Endothelial cell of umbilical vein (primary cell): Measurements from ENCODE around the gene CTU1. TPM values are rescaled to one million over a fixed set of nuclear protein-coding genes. Genes with fewer than 3 reads are reported as not detected.

Source experiments
- BruUV-seq: library from RNA; stranded (reverse); fragments of 400-500 nt; replicated peaks from 2 replicates; lab custom pipeline; 2021; lab: Mats Ljungman, UMichigan
- CTCF ChIA-PET: fragments of 300-600, 350-600 bp; sonication (Branson Sonifier 250); formaldehyde crosslinking; loops from one replicate; lab custom pipeline; 2021; ENCODE audit warnings: antibody characterized with exemption, inconsistent platforms; lab: Charles Lee
- POLR2A ChIA-PET: fragments of 300-600, 350-600 bp; sonication (Branson Sonifier 250); formaldehyde crosslinking; loops from one replicate; lab custom pipeline; 2021; ENCODE audit warnings: antibody characterized with exemption, inconsistent platforms; lab: Charles Lee
- DNase-seq: peaks from one replicate; pipeline ENCODE4 v3.0.0-alpha.2; 2011; ENCODE audit warnings: low read depth, low spot score
- FAIRE-seq: peaks from 2 replicates; lab custom pipeline; 2011; peaks lifted over from hg19 to GRCh38; lab: Jason Lieb, UNC
- H2AFZ ChIP-seq: 2 replicates; pipeline ENCODE4 v1.6.0; 2012; ENCODE audit warnings: low read depth, low read length, control low read depth, inconsistent platforms
- H3K27ac ChIP-seq: 2 replicates; pipeline ENCODE4 v1.5.1; 2011; ENCODE audit warnings: low read depth, mild to moderate bottlenecking, control low read depth, low read length, moderate library complexity; ENCODE audit not compliant: insufficient read depth
- H3K27me3 ChIP-seq, 2 experiments: 2 replicates each; pipeline versions ENCODE4 v1.6.0 to v1.6.1; 2011; ENCODE audit warnings: low read length in 2 of 2, mixed read lengths in 1 of 2; ENCODE audit not compliant: control insufficient read depth in 2 of 2, insufficient read depth in 2 of 2
- H3K36me3 ChIP-seq, 2 experiments: 2 replicates in 1 of 2; 3 replicates in 1 of 2; pipeline ENCODE4 v1.5.1; 2011; ENCODE audit warnings: low read length in 2 of 2, mild to moderate bottlenecking in 1 of 2, moderate library complexity in 1 of 2; ENCODE audit not compliant: control insufficient read depth in 2 of 2, insufficient read depth in 2 of 2; ENCODE audit errors: extremely low read depth in 1 of 2
- H3K4me1 ChIP-seq: 3 replicates; pipeline ENCODE4 v1.5.1; 2011; ENCODE audit warnings: mild to moderate bottlenecking, low read length; ENCODE audit not compliant: control insufficient read depth, insufficient read depth; ENCODE audit errors: extremely low read depth
- H3K4me2 ChIP-seq: 2 replicates; pipeline ENCODE4 v1.6.1; 2011; ENCODE audit warnings: low read length, control low read depth, mixed read lengths; ENCODE audit not compliant: insufficient read depth
- H3K4me3 ChIP-seq, 3 experiments: fragments of 200-600 bp in 1 of 3; sonication (generic), shearing (Covaris generic) in 1 of 3; replicated peaks in 1 of 3; 2 replicates each; pipeline ENCODE4 v1.5.1; 2011 to 2016; ENCODE audit warnings: control low read depth in 3 of 3, low read length in 3 of 3, mild to moderate bottlenecking in 2 of 3, inconsistent platforms in 1 of 3, low read depth in 1 of 3, moderate library complexity in 1 of 3; ENCODE audit not compliant: insufficient read depth in 1 of 3
- H3K79me2 ChIP-seq: 2 replicates; pipeline ENCODE4 v1.6.0; 2012; ENCODE audit warnings: low read length, inconsistent platforms; ENCODE audit not compliant: control insufficient read depth, insufficient read depth
- H3K9ac ChIP-seq: replicated peaks from 2 replicates; pipeline ENCODE3; 2011; ENCODE audit warnings: low read length, control low read depth; ENCODE audit not compliant: insufficient read depth; ENCODE audit errors: extremely low read depth
- H3K9me1 ChIP-seq: replicated peaks from 3 replicates; pipeline ENCODE4 v1.6.0; 2011; ENCODE audit warnings: mild to moderate bottlenecking, low read length; ENCODE audit not compliant: control insufficient read depth, insufficient read depth; ENCODE audit errors: extremely low read depth
- H3K9me3 ChIP-seq: replicated peaks from 2 replicates; pipeline ENCODE4 v1.5.1; 2012; ENCODE audit warnings: low read length, inconsistent platforms; ENCODE audit not compliant: control insufficient read depth, insufficient read depth
- H4K20me1 ChIP-seq: replicated peaks from 2 replicates; pipeline ENCODE3; 2011; ENCODE audit warnings: mild to moderate bottlenecking, low read length; ENCODE audit not compliant: control insufficient read depth, insufficient read depth; ENCODE audit errors: extremely low read depth
- EZH2 ChIP-seq: IDR thresholded peaks from 2 replicates; pipeline ENCODE4 v1.6.1; 2012; ENCODE audit warnings: borderline replicate concordance, low read depth, mild to moderate bottlenecking, moderate library complexity, low read length, inconsistent platforms; ENCODE audit not compliant: severe bottlenecking
- FOS ChIP-seq: IDR thresholded peaks from 2 replicates; pipeline ENCODE4 v1.6.1; 2011; ENCODE audit warnings: mild to moderate bottlenecking, low read length, moderate library complexity, borderline replicate concordance; ENCODE audit not compliant: insufficient read depth
- GATA2 ChIP-seq: IDR thresholded peaks from 2 replicates; pipeline ENCODE4 v1.7.0; 2011; ENCODE audit warnings: low read depth, mild to moderate bottlenecking, moderate library complexity, mixed read lengths, low read length; ENCODE audit not compliant: insufficient read length, insufficient read depth
- JUN ChIP-seq: IDR thresholded peaks from 2 replicates; pipeline ENCODE4 v1.6.1; 2011; ENCODE audit warnings: borderline replicate concordance, low read depth; ENCODE audit not compliant: insufficient read length, insufficient read depth
- MYC ChIP-seq: IDR thresholded peaks from one replicate; pipeline ENCODE4 v1.6.1; 2011; ENCODE audit warnings: mild to moderate bottlenecking, low read depth, low read length
- POLR2A ChIP-seq: IDR thresholded peaks from 2 replicates; pipeline ENCODE4 v1.6.1; 2012; ENCODE audit warnings: low read depth, mild to moderate bottlenecking, control low read depth, low read length
- POLR2AphosphoS5 ChIP-seq: IDR thresholded peaks from 2 replicates; pipeline ENCODE4 v1.6.1; 2012; ENCODE audit warnings: low read depth, mild to moderate bottlenecking, control low read depth, low read length, moderate library complexity; ENCODE audit not compliant: insufficient read depth
- dilution Hi-C: fragments of 300-500 bp; cut with MboI; formaldehyde crosslinking; loops from one replicate; pipeline ENCODE4 v1.15.0; 2019; ENCODE audit warnings: low sequenced_read_pairs; ENCODE audit not compliant: extremely low pct_ligation_motif_present
- intact Hi-C: fragments of 100-400 bp; cut with micrococcal nuclease; formaldehyde crosslinking; loops from one replicate; pipeline ENCODE4 v1.10.0; 2022
- polyA plus RNA-seq, 4 experiments: library from polyadenylated mRNA; depleted of rRNA in 3 of 4; stranded (reverse) in 3 of 4; unstranded in 1 of 4; fragments of >200 nt; gene quantifications; 2 replicates each; pipeline versions ENCODE4 v1.2.1 to v1.2.3, GENCODE V29; 2011 to 2012; ENCODE audit warnings: missing spikeins in 1 of 4
- total RNA-seq: library from RNA; stranded (reverse); gene quantifications from 2 replicates; pipeline ENCODE4 v1.2.3, GENCODE V29; 2021
- TF ChIP-seq, protein P1 (sequence below): IDR thresholded peaks from 2 replicates; pipeline ENCODE4 v1.6.1; 2011; ENCODE audit not compliant: insufficient read depth, insufficient read length
- TF ChIP-seq, protein P2 (sequence below), 2 donors: IDR thresholded peaks; 1 replicate in 1 of 2; 2 replicates in 1 of 2; pipeline ENCODE4 v1.5.1; 2011; ENCODE audit warnings: low read length in 2 of 2, mild to moderate bottlenecking in 2 of 2, moderate library complexity in 2 of 2, control low read depth in 1 of 2, inconsistent platforms in 1 of 2, low read depth in 1 of 2; ENCODE audit not compliant: insufficient read depth in 1 of 2; ENCODE audit errors: extremely low read depth in 1 of 2

CTU1 gene
- total and polyA plus RNA-seq, 2 donors (not counting 3 experiments of a cell fraction or from before 2014, with no cell fraction given): 6.1 to 8.7 TPM

DNA sequence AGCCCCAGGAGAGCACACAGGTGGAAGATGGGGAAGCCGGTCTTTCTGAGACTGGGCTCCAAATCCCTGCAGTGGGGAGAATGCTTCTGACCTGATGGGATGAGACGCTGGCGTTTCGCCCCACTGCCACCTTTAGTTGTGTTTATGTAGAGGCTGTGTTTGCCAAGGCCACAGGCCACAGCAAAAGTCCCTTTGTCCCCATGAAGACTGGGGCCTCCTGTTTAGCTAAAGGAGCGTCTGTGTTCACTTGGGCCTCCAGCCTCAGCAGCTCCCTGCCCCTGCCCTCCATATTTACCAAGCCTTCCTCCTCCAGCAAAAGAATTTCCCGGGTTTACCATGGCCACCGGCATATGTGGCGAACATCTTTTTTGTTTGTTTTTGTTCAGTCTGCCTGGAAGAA, 15.1 kb downstream of the CTU1 start:
- no peaks in the 10 kb centered on the region for H3K36me3 ChIP-seq
- no peaks in the 10 kb centered on the region for H3K9me3 ChIP-seq
- no peak overlapping the region for H3K27ac ChIP-seq
- no peak overlapping the region for H3K4me2 ChIP-seq
- no peak overlapping the region for H3K4me3 ChIP-seq
- no TSS peak for BruUV-seq
- no peak for DNase-seq
- H3K9me1 ChIP-seq: no peaks in the 10 kb centered on the region
- peaks cover 16% of the 10 kb centered on the region for H3K4me1 ChIP-seq
- ChIA-PET POLR2A (no interaction called here), CTCF (interaction anchor here (1.3 to 4.6 kb wide), 2 partner anchors 73 to 75 kb away, joined by 3 to 73 read pairs; no protein-coding TSS in a partner anchor)
- TF ChIP-seq GATA2 (no peak), JUN (no peak), FOS (no peak), EZH2 (no peak), POLR2AphosphoS5 (no peak), MYC (no peak), POLR2A (no peak)
- TF ChIP-seq, protein P1, sequence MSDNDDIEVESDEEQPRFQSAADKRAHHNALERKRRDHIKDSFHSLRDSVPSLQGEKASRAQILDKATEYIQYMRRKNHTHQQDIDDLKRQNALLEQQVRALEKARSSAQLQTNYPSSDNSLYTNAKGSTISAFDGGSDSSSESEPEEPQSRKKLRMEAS: no peak
- TF ChIP-seq, protein P2, sequence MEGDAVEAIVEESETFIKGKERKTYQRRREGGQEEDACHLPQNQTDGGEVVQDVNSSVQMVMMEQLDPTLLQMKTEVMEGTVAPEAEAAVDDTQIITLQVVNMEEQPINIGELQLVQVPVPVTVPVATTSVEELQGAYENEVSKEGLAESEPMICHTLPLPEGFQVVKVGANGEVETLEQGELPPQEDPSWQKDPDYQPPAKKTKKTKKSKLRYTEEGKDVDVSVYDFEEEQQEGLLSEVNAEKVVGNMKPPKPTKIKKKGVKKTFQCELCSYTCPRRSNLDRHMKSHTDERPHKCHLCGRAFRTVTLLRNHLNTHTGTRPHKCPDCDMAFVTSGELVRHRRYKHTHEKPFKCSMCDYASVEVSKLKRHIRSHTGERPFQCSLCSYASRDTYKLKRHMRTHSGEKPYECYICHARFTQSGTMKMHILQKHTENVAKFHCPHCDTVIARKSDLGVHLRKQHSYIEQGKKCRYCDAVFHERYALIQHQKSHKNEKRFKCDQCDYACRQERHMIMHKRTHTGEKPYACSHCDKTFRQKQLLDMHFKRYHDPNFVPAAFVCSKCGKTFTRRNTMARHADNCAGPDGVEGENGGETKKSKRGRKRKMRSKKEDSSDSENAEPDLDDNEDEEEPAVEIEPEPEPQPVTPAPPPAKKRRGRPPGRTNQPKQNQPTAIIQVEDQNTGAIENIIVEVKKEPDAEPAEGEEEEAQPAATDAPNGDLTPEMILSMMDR (IDR thresholded peaks at IDR 0.05; ENCODE audit: extremely low read depth in 1 of 2, insufficient read depth in 1 of 2, low read depth in 1 of 2, low read length in 2 of 2): no peak
- no peak overlapping the region for H2AFZ ChIP-seq
- intact Hi-C loops: no loop called here
- no peak overlapping the region for H3K9ac ChIP-seq
- H3K79me2 ChIP-seq: no peaks in the 10 kb centered on the region
- H4K20me1 ChIP-seq: no peaks in the 10 kb centered on the region
- H3K27me3 ChIP-seq: no peaks in the 10 kb centered on the region
- dilution Hi-C loops: no loop called here
- FAIRE-seq: no peak
